GM12872 (cell line): ENCODE data around the gene EIPR1.

ENCODE experiments used
- TF ChIP-seq, protein P1 (sequence below): IDR thresholded peaks from 3 replicates; pipeline ENCODE4 v1.5.1; 2011; ENCODE audit warnings: low read depth, mild to moderate bottlenecking, low read length, moderate library complexity; ENCODE audit not compliant: insufficient read depth

The EIPR1 gene

GRCh38 chr2:3238951-3239841 is 138.4 kb downstream of the EIPR1 start:
- TF ChIP-seq, protein P1, sequence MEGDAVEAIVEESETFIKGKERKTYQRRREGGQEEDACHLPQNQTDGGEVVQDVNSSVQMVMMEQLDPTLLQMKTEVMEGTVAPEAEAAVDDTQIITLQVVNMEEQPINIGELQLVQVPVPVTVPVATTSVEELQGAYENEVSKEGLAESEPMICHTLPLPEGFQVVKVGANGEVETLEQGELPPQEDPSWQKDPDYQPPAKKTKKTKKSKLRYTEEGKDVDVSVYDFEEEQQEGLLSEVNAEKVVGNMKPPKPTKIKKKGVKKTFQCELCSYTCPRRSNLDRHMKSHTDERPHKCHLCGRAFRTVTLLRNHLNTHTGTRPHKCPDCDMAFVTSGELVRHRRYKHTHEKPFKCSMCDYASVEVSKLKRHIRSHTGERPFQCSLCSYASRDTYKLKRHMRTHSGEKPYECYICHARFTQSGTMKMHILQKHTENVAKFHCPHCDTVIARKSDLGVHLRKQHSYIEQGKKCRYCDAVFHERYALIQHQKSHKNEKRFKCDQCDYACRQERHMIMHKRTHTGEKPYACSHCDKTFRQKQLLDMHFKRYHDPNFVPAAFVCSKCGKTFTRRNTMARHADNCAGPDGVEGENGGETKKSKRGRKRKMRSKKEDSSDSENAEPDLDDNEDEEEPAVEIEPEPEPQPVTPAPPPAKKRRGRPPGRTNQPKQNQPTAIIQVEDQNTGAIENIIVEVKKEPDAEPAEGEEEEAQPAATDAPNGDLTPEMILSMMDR: no peak

GRCh38 chr2:3236300-3237045 is 141.1 kb downstream of the EIPR1 start:
- TF ChIP-seq, protein P1: no peak

GRCh38 chr2:3233877-3234276 is 143.7 kb downstream of the EIPR1 start:
- TF ChIP-seq, protein P1: no peak

- TF ChIP-seq, protein P1: no peak
Observed at GRCh38 chr2:3229221-3229620, 148.4 kb downstream of the EIPR1 start.

GRCh38 chr2:3224681-3225080 is 152.9 kb downstream of the EIPR1 start:
- TF ChIP-seq, protein P1: no peak

DNA sequence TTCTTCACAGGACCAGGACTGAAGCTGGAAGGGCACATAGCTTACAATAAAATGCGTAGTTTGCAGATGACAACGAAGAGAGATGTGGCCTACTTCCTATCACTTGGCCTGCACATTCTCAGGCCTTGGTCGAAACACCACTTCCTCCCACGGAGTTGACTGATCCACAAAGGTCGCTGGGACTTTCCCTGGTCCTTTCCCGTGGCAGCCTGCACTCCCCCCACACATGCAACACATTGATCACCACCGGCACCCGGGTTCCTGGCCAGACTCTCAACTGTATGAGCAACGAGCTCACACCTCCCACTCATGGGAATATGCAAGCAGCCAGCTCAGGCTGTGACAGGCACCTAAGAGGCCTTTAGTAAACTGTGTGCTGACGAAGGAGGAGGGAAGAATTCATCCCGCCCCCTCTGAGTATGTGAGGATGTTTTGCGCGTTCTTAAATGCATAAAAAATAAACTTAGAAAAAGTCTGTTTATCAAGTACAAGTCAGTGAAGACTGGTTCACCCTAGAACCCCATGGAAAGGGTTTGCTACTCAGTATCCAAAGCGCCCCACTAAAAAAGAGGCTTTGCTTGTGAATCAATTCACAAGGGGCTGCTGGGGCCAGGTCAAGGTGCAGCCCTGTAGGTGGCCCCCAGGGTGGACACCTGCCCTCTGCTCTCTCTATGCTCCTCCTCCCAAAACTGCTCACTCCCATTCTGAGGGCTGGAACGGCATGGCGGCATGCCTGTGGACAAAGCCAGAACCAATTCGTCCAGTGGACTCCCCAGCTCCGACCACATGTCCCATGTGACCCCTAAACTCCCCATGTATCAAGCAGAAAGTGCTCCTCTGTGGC is 154.3 kb downstream of the EIPR1 start:
- TF ChIP-seq, protein P1: no peak

DNA sequence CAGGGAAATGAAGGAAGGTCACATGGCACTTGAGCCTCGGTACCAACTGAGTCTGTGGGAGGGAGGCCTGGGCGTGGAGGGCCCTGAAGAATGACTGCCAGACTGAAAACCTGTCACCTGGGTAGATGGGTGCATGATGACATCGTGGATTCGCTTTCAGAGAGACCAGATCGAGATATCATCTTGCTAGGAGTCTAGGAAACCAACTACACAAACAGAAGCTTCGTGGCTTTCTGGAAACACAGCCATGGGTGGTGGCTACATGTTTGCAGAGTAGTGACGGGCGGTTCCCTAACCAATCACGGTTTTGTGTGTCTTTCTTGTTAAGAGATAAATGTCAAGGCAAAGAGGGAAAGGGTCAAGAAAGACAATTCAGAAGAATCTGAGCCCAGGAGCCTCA is 155.0 kb downstream of the EIPR1 start:
- TF ChIP-seq, protein P1: no peak
